ENCODE data around the gene BIRC5. TPM values are rescaled to one million over a fixed set of nuclear protein-coding genes. Genes with fewer than 3 reads are reported as not detected.

Gene BIRC5
- polyA plus RNA-seq, 1 donor (not counting 4 experiments of a cell fraction or from before 2014, with no cell fraction given): 11.5 TPM

GRCh38 chr17:78179372-78179771 is 34.7 kb upstream of the BIRC5 start:
- no peak overlapping the region for H2AFZ ChIP-seq (ENCODE audit: control insufficient read depth, low read length)
- dilution Hi-C loops (cut with MboI; ENCODE audit: extremely low pct_ligation_motif_present, low sequenced_read_pairs): no loop called here
- no peaks in the 10 kb centered on the region for H3K9me3 ChIP-seq (ENCODE audit: control insufficient read depth, low read depth, low read length)
- no peak overlapping the region for H3K4me3 ChIP-seq (ENCODE audit: control insufficient read depth in 2 of 3, extremely low read depth in 1 of 3, insufficient read depth in 2 of 3, low read depth in 1 of 3, low read length in 3 of 3)
- no peak overlapping the region for H3K4me2 ChIP-seq (ENCODE audit: control insufficient read depth, extremely low read depth, insufficient read depth, low read depth, low read length)
- no peaks in the 10 kb centered on the region for H3K4me1 ChIP-seq (ENCODE audit: control insufficient read depth, extremely low read depth, insufficient read depth, low read length)
- TF ChIP-seq CTCF (optimal IDR thresholded peaks at IDR 0.05 in 1 of 3, IDR thresholded peaks at IDR 0.05 in 1 of 3, conservative IDR thresholded peaks at IDR 0.05 in 1 of 3; ENCODE audit: extremely low read depth in 1 of 3, insufficient read depth in 2 of 3, low read length in 3 of 3): no peak
- no peak for TF ChIP-seq EZH2 (IDR thresholded peaks at IDR 0.05; ENCODE audit: low read length)
- DNase-seq (ENCODE audit: low read depth, low spot score) (no peak), FAIRE-seq (no peak)
- H3K27me3 ChIP-seq (ENCODE audit: control insufficient read depth, extremely low read depth, insufficient read depth, low read length): no peaks in the 10 kb centered on the region
- no peak overlapping the region for H3K9ac ChIP-seq (ENCODE audit: control insufficient read depth, extremely low read depth, insufficient read depth, low read length)
- no peak overlapping the region for H3K27ac ChIP-seq (ENCODE audit: control insufficient read depth, insufficient read depth, low read length)
- H3K9me1 ChIP-seq (ENCODE audit: control insufficient read depth, extremely low read depth, insufficient read depth, low read length): no peaks in the 10 kb centered on the region
- H3K79me2 ChIP-seq (ENCODE audit: control insufficient read depth, insufficient read depth, low read length): peaks cover 5% of the 10 kb centered on the region
- no peaks in the 10 kb centered on the region for H4K20me1 ChIP-seq (ENCODE audit: control insufficient read depth, extremely low read depth, insufficient read depth, low read length)
- H3K36me3 ChIP-seq (ENCODE audit: control insufficient read depth in 2 of 2, extremely low read depth in 1 of 2, insufficient read depth in 2 of 2, low read length in 2 of 2): peaks cover 3 to 26% of the 10 kb centered on the region in 2 experiments

GRCh38 chr17:78180083-78180482 is 34.0 kb upstream of the BIRC5 start:
- H2AFZ ChIP-seq (ENCODE audit: control insufficient read depth, low read length): no peak overlapping the region
- no peaks in the 10 kb centered on the region for H3K4me1 ChIP-seq (ENCODE audit: control insufficient read depth, extremely low read depth, insufficient read depth, low read length)
- no peaks in the 10 kb centered on the region for H3K9me3 ChIP-seq (ENCODE audit: control insufficient read depth, low read depth, low read length)

More at GRCh38 chr17:78180083-78180482, 34.0 kb upstream of the BIRC5 start:
- Histone ChIP-seq H3K27me3 (ENCODE audit: control insufficient read depth, extremely low read depth, insufficient read depth, low read length) (no peaks in the 10 kb centered on the region), H3K4me3 (ENCODE audit: control insufficient read depth in 2 of 3, extremely low read depth in 1 of 3, insufficient read depth in 2 of 3, low read depth in 1 of 3, low read length in 3 of 3) (no peak overlapping the region), H4K20me1 (ENCODE audit: control insufficient read depth, extremely low read depth, insufficient read depth, low read length) (no peaks in the 10 kb centered on the region), H3K27ac (ENCODE audit: control insufficient read depth, insufficient read depth, low read length) (no peak overlapping the region), H3K36me3 (ENCODE audit: control insufficient read depth in 2 of 2, extremely low read depth in 1 of 2, insufficient read depth in 2 of 2, low read length in 2 of 2) (peaks cover 0 to 33% of the 10 kb centered on the region in 2 experiments), H3K79me2 (ENCODE audit: control insufficient read depth, insufficient read depth, low read length) (peaks cover 7% of the 10 kb centered on the region), H3K9ac (ENCODE audit: control insufficient read depth, extremely low read depth, insufficient read depth, low read length) (no peak overlapping the region), H3K4me2 (ENCODE audit: control insufficient read depth, extremely low read depth, insufficient read depth, low read depth, low read length) (no peak overlapping the region), H3K9me1 (ENCODE audit: control insufficient read depth, extremely low read depth, insufficient read depth, low read length) (no peaks in the 10 kb centered on the region)
- FAIRE-seq (no peak), DNase-seq (ENCODE audit: low read depth, low spot score) (no peak)
- TF ChIP-seq EZH2 (IDR thresholded peaks at IDR 0.05; ENCODE audit: low read length) (no peak), CTCF (optimal IDR thresholded peaks at IDR 0.05 in 1 of 3, IDR thresholded peaks at IDR 0.05 in 1 of 3, conservative IDR thresholded peaks at IDR 0.05 in 1 of 3; ENCODE audit: extremely low read depth in 1 of 3, insufficient read depth in 2 of 3, low read length in 3 of 3) (no peak)
- dilution Hi-C loops (cut with MboI; ENCODE audit: extremely low pct_ligation_motif_present, low sequenced_read_pairs): no loop called here

All from keratinocyte (primary cell).